GM18498 (cell line): ENCODE measurements around the gene SEMA3A.
A peak's percentile ranks its signal among the peaks of the same experiment; 100 is the strongest.

Source experiments
- ATAC-seq: cut with Tn5 transposase; IDR thresholded peaks from one replicate; pipeline ENCODE4 v1.9.1; 2021; ENCODE audit warnings: mild to moderate bottlenecking, moderate library complexity; ENCODE audit not compliant: unreplicated experiment

SEMA3A gene

GRCh38 chr7:84022684-84023308 lies 171.8 kb downstream of the SEMA3A start:
- ATAC-seq, result no peak

- ATAC-seq, result no peak
Measured at GRCh38 chr7:84022009-84022408, 172.6 kb downstream of the SEMA3A start.

- ATAC-seq, result no peak
Measured at GRCh38 chr7:84021292-84021908, 173.2 kb downstream of the SEMA3A start.

- no peak for ATAC-seq
Measured at GRCh38 chr7:84017651-84018050, 176.9 kb downstream of the SEMA3A start.

GRCh38 chr7:84013616-84014240 lies 180.9 kb downstream of the SEMA3A start:
- ATAC-seq, result no peak

GRCh38 chr7:84009782-84010181 lies 184.8 kb downstream of the SEMA3A start:
- no peak for ATAC-seq

- ATAC-seq, result no peak
Measured at GRCh38 chr7:84009051-84009450, 185.5 kb downstream of the SEMA3A start.

- no peak for ATAC-seq
Measured at GRCh38 chr7:84003191-84003590, 191.4 kb downstream of the SEMA3A start.

GRCh38 chr7:84002348-84002747 lies 192.2 kb downstream of the SEMA3A start:
- no peak for ATAC-seq

GRCh38 chr7:83996879-83997278 lies 197.7 kb downstream of the SEMA3A start:
- no peak for ATAC-seq

GRCh38 chr7:83987764-83988163 lies 206.8 kb downstream of the SEMA3A start:
- no peak for ATAC-seq

- no peak for ATAC-seq
Measured at GRCh38 chr7:83985821-83986220, 208.8 kb downstream of the SEMA3A start.

GRCh38 chr7:83984591-83984990 lies 210.0 kb downstream of the SEMA3A start:
- ATAC-seq, result no peak

GRCh38 chr7:83984076-83984475 lies 210.5 kb downstream of the SEMA3A start:
- no peak for ATAC-seq

GRCh38 chr7:83983606-83984005 lies 211.0 kb downstream of the SEMA3A start:
- ATAC-seq, result no peak

- ATAC-seq, result peak; percentile 86
Measured at GRCh38 chr7:83976302-83976701, 218.3 kb downstream of the SEMA3A start.

GRCh38 chr7:83970081-83970480 lies 224.5 kb downstream of the SEMA3A start:
- ATAC-seq, result no peak

GRCh38 chr7:83964318-83964717 lies 230.3 kb downstream of the SEMA3A start:
- ATAC-seq, result no peak

- ATAC-seq, result no peak
Measured at GRCh38 chr7:83957333-83957732, 237.3 kb downstream of the SEMA3A start.

- ATAC-seq, result no peak
Measured at GRCh38 chr7:83956104-83956503, 238.5 kb downstream of the SEMA3A start.

GRCh38 chr7:83952236-83952635 lies 242.4 kb downstream of the SEMA3A start:
- no peak for ATAC-seq

- peak; percentile 83 for ATAC-seq
Measured at GRCh38 chr7:83947260-83947659, 247.3 kb downstream of the SEMA3A start.
